Parathyroid adenoma (tissue), 2 donors: ENCODE data around the gene ARID4B.

Experiments used
- H2AFZ ChIP-seq: fragments of 300-600 bp; sonication (generic); one replicate; pipeline ENCODE4 v1.7.0; 2017; ENCODE audit warnings: antibody characterized with exemption, mild to moderate bottlenecking
- H3K27ac ChIP-seq: fragments of 300-600 bp; sonication (generic); one replicate; pipeline ENCODE4 v1.7.0; 2017
- H3K27me3 ChIP-seq: fragments of 300-600 bp; sonication (generic); one replicate; pipeline ENCODE4 v1.7.0; 2017; ENCODE audit warnings: low read length; ENCODE audit not compliant: control insufficient read depth, insufficient read depth
- H3K36me3 ChIP-seq: fragments of 300-600 bp; sonication (generic); one replicate; pipeline ENCODE4 v1.7.0; 2017; ENCODE audit warnings: low read length; ENCODE audit not compliant: control insufficient read depth, insufficient read depth
- H3K4me1 ChIP-seq: fragments of 300-600 bp; sonication (generic); one replicate; pipeline ENCODE4 v1.7.0; 2017; ENCODE audit warnings: control low read depth
- H3K4me2 ChIP-seq: fragments of 300-600 bp; sonication (generic); one replicate; pipeline ENCODE4 v1.7.0; 2017; ENCODE audit warnings: low read length
- H3K4me3 ChIP-seq: fragments of 300-600 bp; sonication (generic); one replicate; pipeline ENCODE4 v1.7.0; 2017; ENCODE audit warnings: low read depth, low read length
- H3K79me2 ChIP-seq: fragments of 300-600 bp; sonication (generic); one replicate; pipeline ENCODE4 v1.7.0; 2017; ENCODE audit warnings: control low read depth
- H3K9ac ChIP-seq: fragments of 300-600 bp; sonication (generic); one replicate; pipeline ENCODE4 v1.7.0; 2017; ENCODE audit warnings: mild to moderate bottlenecking
- H3K9me3 ChIP-seq: fragments of 300-600 bp; sonication (generic); one replicate; pipeline ENCODE4 v1.7.0; 2017; ENCODE audit warnings: low read length; ENCODE audit not compliant: control insufficient read depth
- CTCF ChIP-seq: fragments of 300-600 bp; sonication (generic); IDR thresholded peaks from one replicate; pipeline ENCODE4 v1.7.0; 2017; ENCODE audit warnings: antibody characterized with exemption, mild to moderate bottlenecking
- donor health status: primary hyperparathyroidism.

Gene ARID4B

GRCh38 chr1:235341334-235341733 is 13.4 kb upstream of the ARID4B start:
- Histone ChIP-seq H3K4me1 (no peaks in the 10 kb centered on the region), H3K79me2 (peaks cover 4% of the 10 kb centered on the region), H2AFZ (no peak overlapping the region), H3K27ac (no peak overlapping the region), H3K36me3 (no peaks in the 10 kb centered on the region), H3K4me3 (no peak overlapping the region), H3K9me3 (no peaks in the 10 kb centered on the region), H3K4me2 (no peak overlapping the region), H3K9ac (no peak overlapping the region), H3K27me3 (no peaks in the 10 kb centered on the region)
- no peak for TF ChIP-seq CTCF

- no peak for TF ChIP-seq CTCF
- no peak overlapping the region for H3K27ac ChIP-seq
- H3K9me3 ChIP-seq, result no peaks in the 10 kb centered on the region
- H3K4me3 ChIP-seq, result no peak overlapping the region
- no peak overlapping the region for H3K9ac ChIP-seq
- no peaks in the 10 kb centered on the region for H3K36me3 ChIP-seq
- H3K27me3 ChIP-seq, result no peaks in the 10 kb centered on the region
- H3K4me2 ChIP-seq, result no peak overlapping the region
- no peaks in the 10 kb centered on the region for H3K4me1 ChIP-seq
- no peak overlapping the region for H2AFZ ChIP-seq
- H3K79me2 ChIP-seq, result peaks cover 14% of the 10 kb centered on the region
Measured at GRCh38 chr1:235339746-235340145, 11.8 kb upstream of the ARID4B start.

- no peaks in the 10 kb centered on the region for H3K27me3 ChIP-seq
- H3K4me1 ChIP-seq, result no peaks in the 10 kb centered on the region
- H3K9ac ChIP-seq, result no peak overlapping the region
- no peak for TF ChIP-seq CTCF
- no peak overlapping the region for H3K4me2 ChIP-seq
- H3K4me3 ChIP-seq, result no peak overlapping the region
- no peaks in the 10 kb centered on the region for H3K9me3 ChIP-seq
- H3K36me3 ChIP-seq, result no peaks in the 10 kb centered on the region
- H3K27ac ChIP-seq, result no peak overlapping the region
- H3K79me2 ChIP-seq, result peaks cover 29% of the 10 kb centered on the region
- H2AFZ ChIP-seq, result no peak overlapping the region
Measured at GRCh38 chr1:235336903-235337302, 8.9 kb upstream of the ARID4B start.

- H3K9ac ChIP-seq, result no peak overlapping the region
- no peak overlapping the region for H3K27ac ChIP-seq
- no peaks in the 10 kb centered on the region for H3K9me3 ChIP-seq
- H3K79me2 ChIP-seq, result peaks cover 31% of the 10 kb centered on the region
- H3K4me2 ChIP-seq, result no peak overlapping the region
- no peak overlapping the region for H3K4me3 ChIP-seq
- H3K27me3 ChIP-seq, result no peaks in the 10 kb centered on the region
- H2AFZ ChIP-seq, result no peak overlapping the region
- no peaks in the 10 kb centered on the region for H3K36me3 ChIP-seq
- no peak for TF ChIP-seq CTCF
- peaks cover 4% of the 10 kb centered on the region for H3K4me1 ChIP-seq
Measured at GRCh38 chr1:235331401-235331800, 3.4 kb upstream of the ARID4B start.

GRCh38 chr1:235330918-235331285 is 2.9 kb upstream of the ARID4B start:
- Histone ChIP-seq H3K4me3 (no peak overlapping the region), H2AFZ (no peak overlapping the region), H3K4me1 (peaks cover 4% of the 10 kb centered on the region), H3K27ac (no peak overlapping the region), H3K4me2 (no peak overlapping the region), H3K9ac (no peak overlapping the region), H3K9me3 (no peaks in the 10 kb centered on the region), H3K36me3 (no peaks in the 10 kb centered on the region), H3K27me3 (no peaks in the 10 kb centered on the region), H3K79me2 (peaks cover 29% of the 10 kb centered on the region)
- no peak for TF ChIP-seq CTCF
